Measurements from ENCODE around the gene MTHFD1L. TPM values are rescaled to one million over a fixed set of nuclear protein-coding genes. Genes with fewer than 3 reads are reported as not detected.

Gene MTHFD1L
- total RNA-seq, 1 donor from 2014 or later = 32.5 TPM

DNA sequence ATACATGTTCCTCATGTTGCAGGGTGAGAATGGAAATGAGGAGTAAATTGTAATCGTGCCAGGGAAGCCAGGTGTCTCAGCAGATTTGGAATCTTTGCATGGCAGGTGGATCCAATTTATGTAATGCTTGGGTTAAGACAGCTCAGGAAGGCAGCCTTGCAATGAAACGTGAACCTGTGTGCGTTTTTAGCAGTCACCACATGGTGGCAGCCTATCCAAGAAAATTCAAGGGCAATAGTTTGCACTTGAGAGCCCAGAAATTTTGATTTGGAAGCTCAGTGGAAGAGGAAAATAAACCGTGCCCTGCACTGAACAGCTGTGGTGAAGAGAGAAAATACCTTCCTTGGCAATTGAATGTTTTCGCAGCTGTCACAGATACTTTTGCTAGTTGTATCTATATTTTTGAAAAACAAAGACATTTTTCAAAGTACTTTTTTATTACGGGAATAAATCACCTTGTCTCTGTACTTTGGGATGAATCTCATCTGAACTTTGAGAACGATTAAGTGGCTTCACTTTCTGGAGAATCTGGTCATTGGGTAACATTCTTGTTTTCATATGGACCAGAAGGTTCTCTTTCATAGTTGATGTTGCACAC is 26.5 kb downstream of the MTHFD1L start:
- Histone ChIP-seq H3K79me2 (ENCODE audit: low read depth) (no peaks in the 10 kb centered on the region), H3K9ac (no peak overlapping the region), H3K4me3 (no peak overlapping the region), H3K36me3 (no peaks in the 10 kb centered on the region), H3F3A (ENCODE audit: low read depth) (no peaks in the 10 kb centered on the region), H4K20me1 (ENCODE audit: low read depth) (no peaks in the 10 kb centered on the region), H3K4me1 (no peaks in the 10 kb centered on the region), H3K27me3 (no peaks in the 10 kb centered on the region), H3K4me2 (no peak overlapping the region), H2AFZ (replicated peaks) (no peak overlapping the region), H3K27ac (no peak overlapping the region), H3K9me3 (ENCODE audit: low read depth) (no peaks in the 10 kb centered on the region)
- Mint-ChIP-seq H3K9me3 (no peaks in the 10 kb centered on the region), H3K27ac (no peak overlapping the region), H3K36me3 (peaks cover 7% of the 10 kb centered on the region), H3K27me3 (ENCODE audit: insufficient read depth, low read depth) (no peaks in the 10 kb centered on the region), H3K4me1 (no peaks in the 10 kb centered on the region), H3K4me3 (no peak overlapping the region)
- TF ChIP-seq, protein P1, sequence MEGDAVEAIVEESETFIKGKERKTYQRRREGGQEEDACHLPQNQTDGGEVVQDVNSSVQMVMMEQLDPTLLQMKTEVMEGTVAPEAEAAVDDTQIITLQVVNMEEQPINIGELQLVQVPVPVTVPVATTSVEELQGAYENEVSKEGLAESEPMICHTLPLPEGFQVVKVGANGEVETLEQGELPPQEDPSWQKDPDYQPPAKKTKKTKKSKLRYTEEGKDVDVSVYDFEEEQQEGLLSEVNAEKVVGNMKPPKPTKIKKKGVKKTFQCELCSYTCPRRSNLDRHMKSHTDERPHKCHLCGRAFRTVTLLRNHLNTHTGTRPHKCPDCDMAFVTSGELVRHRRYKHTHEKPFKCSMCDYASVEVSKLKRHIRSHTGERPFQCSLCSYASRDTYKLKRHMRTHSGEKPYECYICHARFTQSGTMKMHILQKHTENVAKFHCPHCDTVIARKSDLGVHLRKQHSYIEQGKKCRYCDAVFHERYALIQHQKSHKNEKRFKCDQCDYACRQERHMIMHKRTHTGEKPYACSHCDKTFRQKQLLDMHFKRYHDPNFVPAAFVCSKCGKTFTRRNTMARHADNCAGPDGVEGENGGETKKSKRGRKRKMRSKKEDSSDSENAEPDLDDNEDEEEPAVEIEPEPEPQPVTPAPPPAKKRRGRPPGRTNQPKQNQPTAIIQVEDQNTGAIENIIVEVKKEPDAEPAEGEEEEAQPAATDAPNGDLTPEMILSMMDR (IDR thresholded peaks at IDR 0.05) = peak; percentile 84
- no peak for TF ChIP-seq EZH2 (IDR thresholded peaks at IDR 0.05)
- peak; percentile 68 for DNase-seq (ENCODE audit: low spot score)

DNA sequence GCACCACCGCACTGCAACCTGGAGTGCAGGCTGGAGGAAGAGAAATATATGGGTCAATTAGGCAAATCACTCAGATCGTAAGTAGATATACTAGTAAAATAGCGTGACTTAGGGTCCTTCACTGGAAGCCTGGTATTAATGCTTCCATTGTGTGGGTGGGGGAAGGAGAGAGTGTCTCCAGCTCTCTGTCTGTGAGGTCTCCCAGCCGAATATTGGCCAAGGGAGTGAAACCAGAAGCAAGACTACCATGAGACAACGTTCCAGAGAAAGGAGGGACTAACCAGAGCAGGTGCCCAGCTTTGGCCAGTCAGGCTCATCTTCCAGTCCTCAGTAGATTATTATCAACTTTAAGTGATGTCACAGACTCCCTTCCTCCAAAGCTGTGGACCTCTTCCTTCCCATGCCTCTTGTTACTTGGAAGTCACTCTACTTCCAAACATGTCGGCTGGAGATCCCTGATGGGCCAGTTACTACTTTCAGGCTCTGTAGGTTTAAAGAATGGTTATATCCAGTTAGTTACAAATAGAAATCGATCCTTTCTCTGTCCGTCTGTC is 28.8 kb downstream of the MTHFD1L start:
- Histone ChIP-seq H3K4me3 (no peak overlapping the region), H4K20me1 (ENCODE audit: low read depth) (no peaks in the 10 kb centered on the region), H3K4me1 (no peaks in the 10 kb centered on the region), H3K36me3 (no peaks in the 10 kb centered on the region), H3K9ac (no peak overlapping the region), H3K9me3 (ENCODE audit: low read depth) (no peaks in the 10 kb centered on the region), H3K27ac (no peak overlapping the region), H3K4me2 (no peak overlapping the region), H3K27me3 (no peaks in the 10 kb centered on the region), H2AFZ (replicated peaks) (no peak overlapping the region), H3F3A (ENCODE audit: low read depth) (no peaks in the 10 kb centered on the region), H3K79me2 (ENCODE audit: low read depth) (no peaks in the 10 kb centered on the region)
- TF ChIP-seq, protein P1 (IDR thresholded peaks at IDR 0.05) = no peak
- TF ChIP-seq EZH2 (IDR thresholded peaks at IDR 0.05) (no peak), EZH2phosphoT487 (IDR thresholded peaks at IDR 0.05) (no peak)
- H3K27me3 Mint-ChIP-seq (ENCODE audit: insufficient read depth, low read depth) = no peaks in the 10 kb centered on the region
- H3K36me3 Mint-ChIP-seq = peaks cover 6% of the 10 kb centered on the region
- H3K9me3 Mint-ChIP-seq = no peaks in the 10 kb centered on the region
- peak overlapping the region; percentile 80 for H3K27ac Mint-ChIP-seq
- no peaks in the 10 kb centered on the region for H3K4me1 Mint-ChIP-seq
- no peak for DNase-seq (ENCODE audit: low spot score)
- H3K4me3 Mint-ChIP-seq = no peak overlapping the region

DNA sequence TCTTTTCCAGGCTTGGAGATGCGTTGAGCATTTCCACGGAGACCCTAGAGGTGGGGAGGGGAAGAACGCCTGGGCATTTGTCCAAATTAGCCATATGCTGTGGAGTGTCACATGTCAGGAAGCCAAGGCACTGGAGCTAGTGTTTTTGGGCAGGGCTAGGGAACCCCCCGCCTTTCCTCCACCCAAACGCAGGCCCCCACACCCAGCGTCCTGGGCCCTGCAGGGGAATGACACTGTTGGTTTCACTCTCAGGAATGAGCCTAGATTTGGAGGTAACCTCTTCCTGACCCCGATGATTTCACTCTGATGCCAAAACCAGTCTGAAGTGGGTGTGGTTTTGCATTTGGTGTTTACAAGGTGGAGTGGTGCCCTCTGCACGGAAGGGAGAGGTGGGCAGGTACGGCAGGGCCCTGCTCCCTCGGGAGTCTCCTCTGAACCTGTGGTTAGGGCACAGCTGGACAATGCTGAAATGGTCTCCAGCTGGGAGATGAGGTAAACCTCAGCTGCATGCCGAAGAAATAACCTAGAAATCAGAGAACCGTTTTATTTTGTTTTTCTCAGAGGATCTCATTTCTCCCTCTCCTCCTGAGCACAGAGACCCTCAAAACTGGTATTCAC is 29.5 kb downstream of the MTHFD1L start:
- Mint-ChIP-seq H3K4me3 (no peak overlapping the region), H3K9me3 (no peaks in the 10 kb centered on the region), H3K27me3 (ENCODE audit: insufficient read depth, low read depth) (no peaks in the 10 kb centered on the region), H3K27ac (no peak overlapping the region), H3K36me3 (peaks cover 6% of the 10 kb centered on the region), H3K4me1 (no peaks in the 10 kb centered on the region)
- Histone ChIP-seq H3K27ac (no peak overlapping the region), H3K9ac (no peak overlapping the region), H3K9me3 (ENCODE audit: low read depth) (no peaks in the 10 kb centered on the region), H3K36me3 (no peaks in the 10 kb centered on the region), H3K4me2 (no peak overlapping the region), H3K4me1 (no peaks in the 10 kb centered on the region), H4K20me1 (ENCODE audit: low read depth) (no peaks in the 10 kb centered on the region), H3K4me3 (no peak overlapping the region), H3K27me3 (no peaks in the 10 kb centered on the region), H2AFZ (replicated peaks) (no peak overlapping the region), H3K79me2 (ENCODE audit: low read depth) (no peaks in the 10 kb centered on the region), H3F3A (ENCODE audit: low read depth) (no peaks in the 10 kb centered on the region)
- no peak for TF ChIP-seq EZH2phosphoT487 (IDR thresholded peaks at IDR 0.05)
- TF ChIP-seq, protein P1 (IDR thresholded peaks at IDR 0.05) = no peak
- no peak for TF ChIP-seq EZH2 (IDR thresholded peaks at IDR 0.05)
- peak; percentile 13 for DNase-seq (ENCODE audit: low spot score)
